Endothelial cell of umbilical vein (primary cell): Measurements from ENCODE around the gene CCNF. TPM values are rescaled to one million over a fixed set of nuclear protein-coding genes. Genes with fewer than 3 reads are reported as not detected.

Experiments
- BruUV-seq: library from RNA; stranded (reverse); fragments of 400-500 nt; replicated peaks from 2 replicates; lab custom pipeline; 2021; lab: Mats Ljungman, UMichigan
- CTCF ChIA-PET: fragments of 300-600, 350-600 bp; sonication (Branson Sonifier 250); formaldehyde crosslinking; loops from one replicate; lab custom pipeline; 2021; ENCODE audit warnings: antibody characterized with exemption, inconsistent platforms; lab: Charles Lee
- POLR2A ChIA-PET: fragments of 300-600, 350-600 bp; sonication (Branson Sonifier 250); formaldehyde crosslinking; loops from one replicate; lab custom pipeline; 2021; ENCODE audit warnings: antibody characterized with exemption, inconsistent platforms; lab: Charles Lee
- DNase-seq: peaks from one replicate; pipeline ENCODE4 v3.0.0-alpha.2; 2011; ENCODE audit warnings: low read depth, low spot score
- FAIRE-seq: peaks from 2 replicates; lab custom pipeline; 2011; peaks lifted over from hg19 to GRCh38; lab: Jason Lieb, UNC
- H2AFZ ChIP-seq: 2 replicates; pipeline ENCODE4 v1.6.0; 2012; ENCODE audit warnings: low read depth, low read length, control low read depth, inconsistent platforms
- H3K27ac ChIP-seq: 2 replicates; pipeline ENCODE4 v1.5.1; 2011; ENCODE audit warnings: low read depth, mild to moderate bottlenecking, control low read depth, low read length, moderate library complexity; ENCODE audit not compliant: insufficient read depth
- H3K27me3 ChIP-seq, 2 experiments: 2 replicates each; pipeline versions ENCODE4 v1.6.0 to v1.6.1; 2011; ENCODE audit warnings: low read length in 2 of 2, mixed read lengths in 1 of 2; ENCODE audit not compliant: control insufficient read depth in 2 of 2, insufficient read depth in 2 of 2
- H3K36me3 ChIP-seq, 2 experiments: 2 replicates in 1 of 2; 3 replicates in 1 of 2; pipeline ENCODE4 v1.5.1; 2011; ENCODE audit warnings: low read length in 2 of 2, mild to moderate bottlenecking in 1 of 2, moderate library complexity in 1 of 2; ENCODE audit not compliant: control insufficient read depth in 2 of 2, insufficient read depth in 2 of 2; ENCODE audit errors: extremely low read depth in 1 of 2
- H3K4me1 ChIP-seq: 3 replicates; pipeline ENCODE4 v1.5.1; 2011; ENCODE audit warnings: mild to moderate bottlenecking, low read length; ENCODE audit not compliant: control insufficient read depth, insufficient read depth; ENCODE audit errors: extremely low read depth
- H3K4me2 ChIP-seq: 2 replicates; pipeline ENCODE4 v1.6.1; 2011; ENCODE audit warnings: low read length, control low read depth, mixed read lengths; ENCODE audit not compliant: insufficient read depth
- H3K4me3 ChIP-seq, 3 experiments: fragments of 200-600 bp in 1 of 3; sonication (generic), shearing (Covaris generic) in 1 of 3; replicated peaks in 1 of 3; 2 replicates each; pipeline ENCODE4 v1.5.1; 2011 to 2016; ENCODE audit warnings: control low read depth in 3 of 3, low read length in 3 of 3, mild to moderate bottlenecking in 2 of 3, inconsistent platforms in 1 of 3, low read depth in 1 of 3, moderate library complexity in 1 of 3; ENCODE audit not compliant: insufficient read depth in 1 of 3
- H3K79me2 ChIP-seq: 2 replicates; pipeline ENCODE4 v1.6.0; 2012; ENCODE audit warnings: low read length, inconsistent platforms; ENCODE audit not compliant: control insufficient read depth, insufficient read depth
- H3K9ac ChIP-seq: replicated peaks from 2 replicates; pipeline ENCODE3; 2011; ENCODE audit warnings: low read length, control low read depth; ENCODE audit not compliant: insufficient read depth; ENCODE audit errors: extremely low read depth
- H3K9me1 ChIP-seq: replicated peaks from 3 replicates; pipeline ENCODE4 v1.6.0; 2011; ENCODE audit warnings: mild to moderate bottlenecking, low read length; ENCODE audit not compliant: control insufficient read depth, insufficient read depth; ENCODE audit errors: extremely low read depth
- H3K9me3 ChIP-seq: replicated peaks from 2 replicates; pipeline ENCODE4 v1.5.1; 2012; ENCODE audit warnings: low read length, inconsistent platforms; ENCODE audit not compliant: control insufficient read depth, insufficient read depth
- H4K20me1 ChIP-seq: replicated peaks from 2 replicates; pipeline ENCODE3; 2011; ENCODE audit warnings: mild to moderate bottlenecking, low read length; ENCODE audit not compliant: control insufficient read depth, insufficient read depth; ENCODE audit errors: extremely low read depth
- CTCF ChIP-seq, 2 donors: IDR thresholded peaks; 1 replicate in 1 of 2; 2 replicates in 1 of 2; pipeline ENCODE4 v1.5.1; 2011; ENCODE audit warnings: low read length in 2 of 2, mild to moderate bottlenecking in 2 of 2, moderate library complexity in 2 of 2, control low read depth in 1 of 2, inconsistent platforms in 1 of 2, low read depth in 1 of 2; ENCODE audit not compliant: insufficient read depth in 1 of 2; ENCODE audit errors: extremely low read depth in 1 of 2
- EZH2 ChIP-seq: IDR thresholded peaks from 2 replicates; pipeline ENCODE4 v1.6.1; 2012; ENCODE audit warnings: borderline replicate concordance, low read depth, mild to moderate bottlenecking, moderate library complexity, low read length, inconsistent platforms; ENCODE audit not compliant: severe bottlenecking
- FOS ChIP-seq: IDR thresholded peaks from 2 replicates; pipeline ENCODE4 v1.6.1; 2011; ENCODE audit warnings: mild to moderate bottlenecking, low read length, moderate library complexity, borderline replicate concordance; ENCODE audit not compliant: insufficient read depth
- JUN ChIP-seq: IDR thresholded peaks from 2 replicates; pipeline ENCODE4 v1.6.1; 2011; ENCODE audit warnings: borderline replicate concordance, low read depth; ENCODE audit not compliant: insufficient read length, insufficient read depth
- MAX ChIP-seq: IDR thresholded peaks from 2 replicates; pipeline ENCODE4 v1.6.1; 2011; ENCODE audit not compliant: insufficient read depth, insufficient read length
- MYC ChIP-seq: IDR thresholded peaks from one replicate; pipeline ENCODE4 v1.6.1; 2011; ENCODE audit warnings: mild to moderate bottlenecking, low read depth, low read length
- dilution Hi-C: fragments of 300-500 bp; cut with MboI; formaldehyde crosslinking; loops from one replicate; pipeline ENCODE4 v1.15.0; 2019; ENCODE audit warnings: low sequenced_read_pairs; ENCODE audit not compliant: extremely low pct_ligation_motif_present
- intact Hi-C: fragments of 100-400 bp; cut with micrococcal nuclease; formaldehyde crosslinking; loops from one replicate; pipeline ENCODE4 v1.10.0; 2022
- polyA plus RNA-seq, 4 experiments: library from polyadenylated mRNA; depleted of rRNA in 3 of 4; stranded (reverse) in 3 of 4; unstranded in 1 of 4; fragments of >200 nt; gene quantifications; 2 replicates each; pipeline versions ENCODE4 v1.2.1 to v1.2.3, GENCODE V29; 2011 to 2012; ENCODE audit warnings: missing spikeins in 1 of 4
- total RNA-seq: library from RNA; stranded (reverse); gene quantifications from 2 replicates; pipeline ENCODE4 v1.2.3, GENCODE V29; 2021

CCNF gene
- total and polyA plus RNA-seq, 2 donors (not counting 3 experiments of a cell fraction or from before 2014, with no cell fraction given), result 13.9 to 48.9 TPM

- ChIA-PET POLR2A (interaction anchor here (0.7 kb wide), 1 partner anchor 31 kb away, joined by 6 read pairs; the partner anchor contains the start of gene CCNF), CTCF (interaction anchor here (1.1 to 1.6 kb wide), 4 partner anchors 9 to 41 kb away, joined by 4 to 8 read pairs (median 6); partner anchors contain the start of gene TBC1D24)
- no peak for TF ChIP-seq JUN
- TF ChIP-seq CTCF (IDR thresholded peaks at IDR 0.05; ENCODE audit: extremely low read depth in 1 of 2, insufficient read depth in 1 of 2, low read depth in 1 of 2, low read length in 2 of 2), result no peak
- TF ChIP-seq FOS, result no peak
- TF ChIP-seq EZH2, result no peak
- peak; percentile 58 for TF ChIP-seq MAX
- no peak for TF ChIP-seq MYC
- dilution Hi-C loops (no loop called here), intact Hi-C loops (loop anchor here (1.0 kb wide), 3 partner anchors 14 to 237 kb away; partner anchors contain the start of genes CCNF and E4F1)
- Histone ChIP-seq H3K36me3 (peaks cover 6 to 13% of the 10 kb centered on the region in 2 experiments), H3K4me1 (peaks cover 10% of the 10 kb centered on the region), H4K20me1 (no peaks in the 10 kb centered on the region), H3K27me3 (no peaks in the 10 kb centered on the region), H3K4me2 (peak within 1 kb of the TSS; percentile 80), H2AFZ (peak within 1 kb of the TSS; percentile 72), H3K79me2 (no peaks in the 10 kb centered on the region), H3K27ac (no peak within 1 kb of the TSS), H3K9me3 (no peaks in the 10 kb centered on the region), H3K4me3 (peak within 1 kb of the TSS; percentile 48 to 57 (median 50)), H3K9me1 (no peaks in the 10 kb centered on the region), H3K9ac (peak within 1 kb of the TSS; percentile 52)
- no TSS peak for BruUV-seq
- peak; percentile 96 for FAIRE-seq
- DNase-seq, result peak; percentile 97
These were observed 30.6 kb downstream of the CCNF start, which contains the start of gene TEDC2 for GRCh38 chr16:2459647-2460390. Gene TEDC2 (plus strand): TSS chr16:2460109. CDS start chr16:2460145, 36 bp downstream.
